DMS53 treated with DMSO at 0.1 percent for 48 hours (cell line): Measurements from ENCODE around the gene HUNK.
"Not testable (repeated sequence)": the region's sequence is repeated elsewhere in the genome, so short reads cannot be mapped to it uniquely, and the experiment has no call there.

ENCODE experiments used
- DNase-seq: peaks from one replicate; lab custom pipeline; 2025; ENCODE audit not compliant: unreplicated experiment; lab: John Stamatoyannopoulos, UW

The HUNK gene

DNA sequence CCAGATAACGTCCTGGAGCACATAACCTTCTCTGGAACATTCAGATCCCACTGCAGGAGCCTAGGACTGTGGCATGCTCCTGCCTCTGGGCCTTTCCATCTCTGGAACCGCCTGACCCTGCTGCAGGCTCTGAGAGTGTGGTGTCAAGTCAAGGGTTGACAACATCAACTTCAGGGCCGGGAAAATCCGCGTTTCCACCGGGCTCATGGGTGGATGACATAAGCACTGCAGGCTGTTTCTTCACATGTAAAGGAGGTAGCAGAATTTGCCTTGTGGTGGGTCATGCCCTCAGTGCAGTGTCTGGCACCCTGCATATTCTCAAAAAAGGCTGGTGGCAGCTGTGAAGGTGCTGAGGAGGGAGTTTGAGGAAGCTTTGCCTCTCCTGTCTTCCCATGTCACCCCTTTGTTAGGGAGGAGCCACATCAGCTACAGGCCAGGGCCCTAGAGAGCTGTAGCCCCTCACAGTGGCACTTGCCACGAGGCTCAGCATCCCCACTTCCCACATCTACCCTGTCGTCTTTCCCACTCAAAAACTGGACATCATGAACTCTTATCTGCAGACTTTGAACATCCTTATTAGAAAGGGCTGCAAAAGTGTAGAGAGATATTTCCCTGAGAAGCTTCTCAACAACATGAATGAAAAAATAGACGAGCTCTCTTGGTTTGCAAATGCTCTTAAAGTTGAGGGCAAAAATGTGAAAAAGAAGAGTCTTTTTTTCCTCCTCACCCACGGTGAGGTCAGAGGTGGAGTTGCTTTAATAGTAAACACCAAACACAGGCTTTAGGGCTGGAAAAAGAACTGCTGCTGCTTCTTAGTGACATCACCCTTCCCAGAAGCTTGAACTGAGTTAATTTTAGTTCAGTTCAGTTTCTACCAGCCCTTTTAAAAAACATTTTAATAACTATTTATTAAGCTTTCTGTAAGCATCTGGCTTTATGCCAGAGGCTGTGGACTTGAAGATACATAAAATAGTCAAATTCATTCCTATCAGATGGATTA is 121.3 kb downstream of the HUNK start:
- no peak for DNase-seq

GRCh38 chr21:31997191-31997590 is 124.4 kb downstream of the HUNK start:
- DNase-seq: no peak

GRCh38 chr21:31999810-32000468 is 127.1 kb downstream of the HUNK start:
- no peak for DNase-seq

GRCh38 chr21:32001390-32001789 is 128.6 kb downstream of the HUNK start:
- DNase-seq: no peak

DNA sequence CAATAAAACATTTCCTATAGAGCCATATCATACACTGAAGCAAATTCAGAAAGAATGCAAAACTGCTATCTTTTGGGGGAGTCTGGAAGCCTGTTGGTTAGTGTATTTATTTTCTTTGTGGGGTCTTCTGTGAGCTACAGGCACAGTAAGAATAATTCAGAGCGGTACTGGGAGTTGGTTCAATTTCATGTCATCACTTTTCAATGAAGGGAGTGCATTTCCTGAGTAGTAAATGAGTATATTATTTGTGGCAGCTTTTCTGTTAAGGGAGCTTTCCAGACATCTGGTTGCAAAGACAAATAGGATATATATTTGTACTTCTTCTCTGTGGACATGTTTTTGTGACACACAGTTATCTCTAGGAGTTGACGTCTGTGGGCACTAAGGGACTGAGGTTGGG is 130.6 kb downstream of the HUNK start:
- no peak for DNase-seq

- no peak for DNase-seq
Measured at GRCh38 chr21:32004291-32004690, 131.5 kb downstream of the HUNK start.

DNA sequence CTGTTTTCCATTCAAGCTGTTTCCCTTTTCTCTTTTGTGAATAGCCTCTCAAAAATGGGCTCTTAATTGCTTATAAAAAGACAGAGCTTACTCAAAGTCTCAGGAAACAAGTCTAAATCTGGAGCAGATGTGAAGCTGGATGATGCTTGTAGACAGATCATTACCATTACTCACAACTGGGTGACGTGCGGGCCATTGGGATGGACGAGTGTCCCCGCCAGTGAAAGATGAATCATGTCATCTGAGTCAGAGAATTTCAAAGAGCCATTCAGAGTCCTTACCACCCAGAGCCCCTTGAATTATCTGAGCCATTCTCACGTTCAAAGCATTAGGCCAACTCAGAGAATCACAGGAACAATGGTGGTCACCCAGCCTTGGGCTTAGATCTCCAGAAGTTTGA is 134.6 kb downstream of the HUNK start:
- DNase-seq: no peak

DNA sequence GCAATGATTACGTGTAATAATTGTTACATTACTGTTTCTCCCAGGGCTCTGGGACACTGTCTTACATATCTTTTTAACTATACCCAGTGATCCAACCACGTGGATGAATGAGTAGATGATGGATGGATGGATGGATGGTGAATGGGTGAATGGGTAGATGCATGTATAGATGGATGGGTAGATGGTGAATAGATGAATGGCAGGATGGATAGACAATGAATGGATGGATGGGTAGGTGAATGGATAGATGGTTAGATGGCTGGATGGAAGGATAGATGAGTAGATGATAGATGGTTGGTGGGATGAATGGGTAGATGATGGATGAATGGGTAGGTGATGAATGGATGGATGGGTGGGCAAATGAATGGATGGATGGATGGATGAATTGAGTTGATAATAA is 135.9 kb downstream of the HUNK start:
- no peak for DNase-seq

GRCh38 chr21:32009263-32009662 is 136.4 kb downstream of the HUNK start:
- DNase-seq: no peak

- no peak for DNase-seq
Measured at GRCh38 chr21:32015461-32016139, 142.8 kb downstream of the HUNK start.

DNA sequence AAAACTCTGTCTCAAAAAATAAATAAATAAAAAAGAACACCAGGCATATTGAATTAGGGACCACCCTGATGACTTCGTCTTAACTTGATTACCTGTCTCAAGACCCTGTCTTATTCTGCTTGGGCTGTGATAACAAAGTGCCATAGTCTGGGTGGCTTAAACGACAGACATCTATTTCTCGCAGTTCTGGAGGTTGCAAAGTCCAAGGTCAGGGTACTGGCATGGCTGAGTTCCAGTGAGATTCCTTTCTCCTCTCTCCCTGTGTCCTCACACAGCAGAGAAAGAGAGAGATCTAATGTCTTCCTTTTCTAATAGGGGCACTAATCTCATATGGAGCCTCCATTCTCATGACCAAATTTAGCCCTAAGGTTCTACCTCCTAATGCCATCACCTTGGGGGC is 145.6 kb downstream of the HUNK start:
- DNase-seq: no peak

DNA sequence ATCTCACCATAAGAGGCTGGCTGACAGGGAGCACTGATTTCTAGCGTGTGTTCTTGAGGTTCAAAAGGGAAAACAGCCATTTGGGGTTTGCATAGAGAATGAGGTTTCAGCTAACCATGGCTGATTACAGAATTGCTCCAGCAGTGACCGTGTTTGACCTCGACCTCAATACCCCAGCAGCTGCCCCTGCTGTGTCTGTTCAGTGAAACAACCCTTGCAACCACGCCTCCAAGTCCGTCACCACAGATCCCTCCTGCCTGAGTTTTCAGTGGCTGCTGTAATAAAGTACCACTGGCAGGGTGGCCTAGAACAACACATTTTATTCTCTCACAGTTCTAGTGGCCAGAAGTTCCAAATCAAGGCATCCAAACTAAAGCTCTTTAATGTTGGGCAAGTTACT is 147.7 kb downstream of the HUNK start:
- no peak for DNase-seq

- no peak for DNase-seq
Measured at GRCh38 chr21:32021319-32021994, 148.6 kb downstream of the HUNK start.

DNA sequence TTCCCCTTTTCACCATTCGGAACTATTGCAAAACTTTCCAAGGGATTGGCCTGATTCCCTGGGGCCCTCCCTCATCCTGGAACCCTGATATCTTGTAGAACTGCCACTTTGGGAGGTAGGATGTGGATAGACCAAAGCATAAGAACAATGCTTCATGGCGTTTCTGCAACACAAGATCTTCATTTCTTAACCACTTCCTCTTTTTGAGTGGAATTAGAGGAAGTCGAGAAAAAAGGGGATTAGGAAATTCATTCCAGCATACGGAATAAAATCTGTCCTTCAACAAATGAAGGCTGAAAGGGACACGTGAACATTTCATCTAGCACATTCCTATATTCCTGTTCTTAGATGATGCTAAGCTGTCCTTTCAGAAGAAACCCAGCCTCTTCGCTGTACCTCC is 149.3 kb downstream of the HUNK start:
- no peak for DNase-seq

- DNase-seq: no peak
Measured at GRCh38 chr21:32030146-32030652, 157.4 kb downstream of the HUNK start.

GRCh38 chr21:32034850-32035249 is 162.0 kb downstream of the HUNK start:
- DNase-seq: no peak

DNA sequence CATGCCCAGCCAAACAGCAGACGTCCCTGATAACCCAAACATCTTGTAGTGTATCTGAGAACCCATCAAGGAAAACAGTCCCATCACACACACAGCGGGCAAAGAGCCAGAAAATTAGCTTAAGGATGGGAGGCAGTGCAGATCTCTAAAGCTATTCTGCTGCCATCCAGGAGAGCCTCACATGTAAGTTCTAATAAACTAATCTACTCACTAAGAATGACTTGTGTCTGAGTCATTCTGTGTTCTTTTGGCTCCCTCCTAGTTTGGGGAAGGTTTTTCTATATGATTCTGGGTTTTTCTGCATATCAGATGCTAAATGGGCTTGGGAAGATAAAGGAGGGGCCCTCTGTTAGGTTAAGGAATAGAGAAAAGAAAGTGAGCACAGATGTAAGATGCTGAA is 162.8 kb downstream of the HUNK start:
- DNase-seq: no peak

DNA sequence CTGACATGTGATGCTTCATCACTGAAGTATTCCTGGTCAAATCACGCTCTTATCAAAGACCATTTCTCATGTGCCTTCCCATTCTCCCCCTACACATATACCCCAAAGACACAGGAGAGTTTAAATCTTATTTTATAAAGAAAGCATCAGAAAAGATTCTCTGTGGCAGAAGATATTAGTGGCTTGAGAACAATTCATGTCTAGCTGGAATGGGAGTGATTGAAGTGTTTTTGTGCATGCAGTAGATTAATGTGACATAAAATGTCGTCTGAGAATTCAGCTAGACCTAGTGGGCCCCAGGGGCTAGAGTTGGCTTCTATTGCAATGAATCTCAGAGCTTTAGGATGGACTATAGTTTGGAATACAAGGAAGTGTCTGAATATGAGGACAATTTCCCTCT is 163.9 kb downstream of the HUNK start:
- no peak for DNase-seq

- DNase-seq: not testable (repeated sequence)
Measured at GRCh38 chr21:32038751-32039150, 165.9 kb downstream of the HUNK start.

- DNase-seq: no peak
Measured at GRCh38 chr21:32043458-32043857, 170.6 kb downstream of the HUNK start.
